Activated CD8-positive, alpha-beta T cell treated with anti-CD3 and anti-CD28 coated beads for 36 hours (primary cell): ENCODE measurements around the gene SLC22A8. TPM values are rescaled to one million over a fixed set of nuclear protein-coding genes. Genes with fewer than 3 reads are reported as not detected.
A peak's percentile ranks its signal among the peaks of the same experiment; 100 is the strongest.

Source experiments
- ATAC-seq: fragments of 200-7000 bp; cut with Tn5 transposase; one replicate; pipeline ENCODE4 v1.10.0; 2021; ENCODE audit warnings: mild to moderate bottlenecking, moderate library complexity
- CTCF ChIA-PET: fragments of 350-600 bp; sonication (Branson Sonifier 250); formaldehyde crosslinking; loops from one replicate; lab custom pipeline; 2021; ENCODE audit warnings: antibody characterized with exemption; lab: Charles Lee
- POLR2A ChIA-PET: fragments of 350-600 bp; sonication (Branson Sonifier 250); formaldehyde crosslinking; loops from one replicate; lab custom pipeline; 2021; ENCODE audit warnings: antibody characterized with exemption; lab: Charles Lee
- DNase-seq: peaks from one replicate; pipeline ENCODE4 v3.0.0-alpha.2; 2020
- H3K27ac Mint-ChIP-seq: one replicate; pipeline ENCODE4 v1.8.0; 2021; ENCODE audit warnings: mild to moderate bottlenecking, mixed read lengths
- H3K27me3 Mint-ChIP-seq: one replicate; pipeline ENCODE4 v1.8.0; 2021; ENCODE audit warnings: mixed read lengths
- H3K36me3 Mint-ChIP-seq: one replicate; pipeline ENCODE4 v1.8.0; 2021; ENCODE audit warnings: low read depth, mixed read lengths
- H3K4me1 Mint-ChIP-seq: one replicate; pipeline ENCODE4 v1.8.0; 2021; ENCODE audit warnings: low read depth, mixed read lengths
- H3K4me3 Mint-ChIP-seq: one replicate; pipeline ENCODE4 v1.8.0; 2021; ENCODE audit warnings: mild to moderate bottlenecking, moderate library complexity, mixed read lengths
- H3K9me3 Mint-ChIP-seq: one replicate; pipeline ENCODE4 v1.8.0; 2021; ENCODE audit warnings: mixed read lengths
- CTCF ChIP-seq: fragments of 200-600 bp; IDR thresholded peaks from one replicate; pipeline ENCODE4 v1.8.0; 2022; ENCODE audit warnings: antibody characterized with exemption, mild to moderate bottlenecking
- intact Hi-C: fragments of 100-400 bp; cut with micrococcal nuclease; formaldehyde crosslinking; loops from one replicate; pipeline ENCODE4 v1.10.0; 2022
- total RNA-seq, 2 experiments: library from RNA; stranded (reverse); gene quantifications; one replicate each; pipeline ENCODE4 v1.2.3, GENCODE V29; 2021

SLC22A8 gene
- total RNA-seq, 2 experiments from 2014 or later, result not detected

- intact Hi-C loops, result loop anchor here (5.0 kb wide), 1 partner anchor 68 kb away; no protein-coding TSS in a partner anchor
- Mint-ChIP-seq H3K36me3 (no peaks in the 10 kb centered on the region), H3K9me3 (no peaks in the 10 kb centered on the region), H3K27ac (no peak overlapping the region), H3K4me3 (no peak overlapping the region), H3K27me3 (peaks cover 16% of the 10 kb centered on the region), H3K4me1 (no peaks in the 10 kb centered on the region)
- DNase-seq (peak; percentile 49), ATAC-seq (peak; percentile 79)
- ChIA-PET CTCF (interaction anchor here (0.6 to 6.6 kb wide), 15 partner anchors 11 to 78 kb away, joined by 3 to 117 read pairs (median 4); no protein-coding TSS in a partner anchor), POLR2A (no interaction called here)
- TF ChIP-seq CTCF, result peak; percentile 55
These were observed 40.7 kb downstream of the SLC22A8 start for GRCh38 chr11:62974848-62975522.

GRCh38 chr11:62965574-62965973, 50.1 kb downstream of the SLC22A8 start:
- Mint-ChIP-seq H3K27me3 (peaks cover 20% of the 10 kb centered on the region), H3K4me3 (no peak overlapping the region), H3K36me3 (no peaks in the 10 kb centered on the region), H3K4me1 (no peaks in the 10 kb centered on the region), H3K27ac (no peak overlapping the region), H3K9me3 (peaks cover 3% of the 10 kb centered on the region)
- ChIA-PET CTCF (no interaction called here), POLR2A (interaction anchor here (0.7 kb wide), 1 partner anchor 329 kb away, joined by 3 read pairs; no protein-coding TSS in a partner anchor)
- DNase-seq (no peak), ATAC-seq (no peak)
- TF ChIP-seq CTCF, result no peak
- intact Hi-C loops, result no loop called here

GRCh38 chr11:62962391-62962790, 53.2 kb downstream of the SLC22A8 start:
- H3K4me3 Mint-ChIP-seq, result no peak overlapping the region
- H3K36me3 Mint-ChIP-seq, result no peaks in the 10 kb centered on the region
- peaks cover 9% of the 10 kb centered on the region for H3K27me3 Mint-ChIP-seq
- no peak overlapping the region for H3K27ac Mint-ChIP-seq
- ATAC-seq, result no peak
- ChIA-PET POLR2A (no interaction called here), CTCF (interaction anchor here (0.7 to 1.3 kb wide), 4 partner anchors 12 to 61 kb away, joined by 3 to 5 read pairs (median 4); no protein-coding TSS in a partner anchor)
- H3K4me1 Mint-ChIP-seq, result no peaks in the 10 kb centered on the region
- intact Hi-C loops, result no loop called here
- TF ChIP-seq CTCF, result no peak
- no peak for DNase-seq
- peaks cover 3% of the 10 kb centered on the region for H3K9me3 Mint-ChIP-seq

GRCh38 chr11:62961017-62961570, 54.5 kb downstream of the SLC22A8 start:
- H3K27ac Mint-ChIP-seq, result no peak overlapping the region
- DNase-seq, result no peak
- H3K9me3 Mint-ChIP-seq, result no peaks in the 10 kb centered on the region
- ChIA-PET CTCF (interaction anchor here (1.3 to 1.4 kb wide), 2 partner anchors 14 to 55 kb away, joined by 4 read pairs; no protein-coding TSS in a partner anchor), POLR2A (no interaction called here)
- ATAC-seq, result no peak
- no peaks in the 10 kb centered on the region for H3K36me3 Mint-ChIP-seq
- H3K27me3 Mint-ChIP-seq, result peaks cover 4% of the 10 kb centered on the region
- intact Hi-C loops, result no loop called here
- no peak for TF ChIP-seq CTCF
- no peak overlapping the region for H3K4me3 Mint-ChIP-seq
- no peaks in the 10 kb centered on the region for H3K4me1 Mint-ChIP-seq

GRCh38 chr11:62959422-62959980, 56.1 kb downstream of the SLC22A8 start:
- no peak for TF ChIP-seq CTCF
- Mint-ChIP-seq H3K9me3 (no peaks in the 10 kb centered on the region), H3K27ac (no peak overlapping the region), H3K4me1 (no peaks in the 10 kb centered on the region), H3K4me3 (no peak overlapping the region), H3K27me3 (peaks cover 2% of the 10 kb centered on the region), H3K36me3 (no peaks in the 10 kb centered on the region)
- intact Hi-C loops, result no loop called here
- ChIA-PET CTCF (interaction anchor here (0.6 to 1.9 kb wide), 3 partner anchors 53 to 987 kb away, joined by 3 to 7 read pairs (median 4); no protein-coding TSS in a partner anchor), POLR2A (no interaction called here)
- ATAC-seq, result no peak
- DNase-seq, result no peak
